Transverse colon (tissue), 3 donors: Measurements from ENCODE around the gene ARFGAP1.

Experiments
- POLR2A ChIP-seq: fragments of 450-650 bp; IDR thresholded peaks from one replicate; pipeline ENCODE4 v1.6.1; 2016; ENCODE audit warnings: antibody characterized with exemption, mild to moderate bottlenecking, moderate library complexity
- TF ChIP-seq, protein P1 (sequence below), 5 experiments: fragments of 200-600 bp in 3 of 5; fragments of 450-650 bp in 2 of 5; sonication (generic) in 3 of 5; IDR thresholded peaks; 1 replicate in 2 of 5; 2 replicates in 3 of 5; pipeline ENCODE4 v1.5.1; 2016 to 2017; ENCODE audit warnings: antibody characterized with exemption in 5 of 5, inconsistent platforms in 3 of 5, mild to moderate bottlenecking in 2 of 5, moderate library complexity in 1 of 5

DNA sequence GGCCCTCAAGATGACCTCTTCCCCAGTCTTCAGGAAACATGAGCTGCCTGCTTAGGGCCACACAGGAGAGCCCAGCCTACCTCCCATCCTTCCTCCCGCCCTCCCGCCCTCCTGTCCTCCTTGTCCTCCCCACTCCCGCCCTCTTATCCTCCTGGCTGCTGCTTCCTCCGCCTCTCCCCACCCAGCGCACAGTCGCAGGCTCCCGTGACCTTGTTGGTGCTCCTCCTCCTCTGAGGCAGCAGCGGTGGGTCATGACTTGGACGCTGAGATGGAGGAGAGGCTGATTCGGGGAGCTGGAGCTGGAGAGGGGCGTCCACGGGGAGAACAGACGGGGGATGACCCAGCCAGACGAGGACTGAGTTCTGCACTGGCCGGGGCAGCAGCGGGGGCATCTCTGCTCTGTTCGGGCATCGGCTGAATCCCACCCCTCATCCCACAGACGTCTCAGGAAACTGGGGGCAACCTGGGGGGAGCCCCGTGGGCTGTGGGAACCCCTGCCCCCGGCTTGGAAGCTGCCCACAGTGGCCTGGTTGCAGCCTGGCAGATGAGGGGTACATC is 56.2 kb downstream of the ARFGAP1 start:
- TF ChIP-seq, protein P1, sequence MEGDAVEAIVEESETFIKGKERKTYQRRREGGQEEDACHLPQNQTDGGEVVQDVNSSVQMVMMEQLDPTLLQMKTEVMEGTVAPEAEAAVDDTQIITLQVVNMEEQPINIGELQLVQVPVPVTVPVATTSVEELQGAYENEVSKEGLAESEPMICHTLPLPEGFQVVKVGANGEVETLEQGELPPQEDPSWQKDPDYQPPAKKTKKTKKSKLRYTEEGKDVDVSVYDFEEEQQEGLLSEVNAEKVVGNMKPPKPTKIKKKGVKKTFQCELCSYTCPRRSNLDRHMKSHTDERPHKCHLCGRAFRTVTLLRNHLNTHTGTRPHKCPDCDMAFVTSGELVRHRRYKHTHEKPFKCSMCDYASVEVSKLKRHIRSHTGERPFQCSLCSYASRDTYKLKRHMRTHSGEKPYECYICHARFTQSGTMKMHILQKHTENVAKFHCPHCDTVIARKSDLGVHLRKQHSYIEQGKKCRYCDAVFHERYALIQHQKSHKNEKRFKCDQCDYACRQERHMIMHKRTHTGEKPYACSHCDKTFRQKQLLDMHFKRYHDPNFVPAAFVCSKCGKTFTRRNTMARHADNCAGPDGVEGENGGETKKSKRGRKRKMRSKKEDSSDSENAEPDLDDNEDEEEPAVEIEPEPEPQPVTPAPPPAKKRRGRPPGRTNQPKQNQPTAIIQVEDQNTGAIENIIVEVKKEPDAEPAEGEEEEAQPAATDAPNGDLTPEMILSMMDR (IDR thresholded peaks at IDR 0.05), result no peak
- TF ChIP-seq POLR2A, result no peak
